ENCODE data around the gene RNF44.
"Not testable (repeated sequence)": the region's sequence is repeated elsewhere in the genome, so short reads cannot be mapped to it uniquely, and the experiment has no call there.

GRCh38 chr5:176550937-176551336 lies 13.7 kb upstream of the RNF44 start:
- TF ChIP-seq CTCF (conservative IDR thresholded peaks at IDR 0.05; ENCODE audit: low read depth, low read length); EZH2 (IDR thresholded peaks at IDR 0.05; ENCODE audit: low read length, unreplicated experiment); EZH2phosphoT487 (IDR thresholded peaks at IDR 0.05; ENCODE audit: borderline replicate concordance, low read length): not testable (repeated sequence)

Data from PC-3 (cell line).